Iris pigment epithelial cell (primary cell): Measurements from ENCODE around the gene PRKD1.
A peak's percentile ranks its signal among the peaks of the same experiment; 100 is the strongest.
"Not testable (repeated sequence)": the region's sequence is repeated elsewhere in the genome, so short reads cannot be mapped to it uniquely, and the experiment has no call there.

Experiments
- DNase-seq: peaks from one replicate; pipeline ENCODE4 v3.0.0-alpha.2; 2011; ENCODE audit warnings: low read depth

Gene PRKD1

DNA sequence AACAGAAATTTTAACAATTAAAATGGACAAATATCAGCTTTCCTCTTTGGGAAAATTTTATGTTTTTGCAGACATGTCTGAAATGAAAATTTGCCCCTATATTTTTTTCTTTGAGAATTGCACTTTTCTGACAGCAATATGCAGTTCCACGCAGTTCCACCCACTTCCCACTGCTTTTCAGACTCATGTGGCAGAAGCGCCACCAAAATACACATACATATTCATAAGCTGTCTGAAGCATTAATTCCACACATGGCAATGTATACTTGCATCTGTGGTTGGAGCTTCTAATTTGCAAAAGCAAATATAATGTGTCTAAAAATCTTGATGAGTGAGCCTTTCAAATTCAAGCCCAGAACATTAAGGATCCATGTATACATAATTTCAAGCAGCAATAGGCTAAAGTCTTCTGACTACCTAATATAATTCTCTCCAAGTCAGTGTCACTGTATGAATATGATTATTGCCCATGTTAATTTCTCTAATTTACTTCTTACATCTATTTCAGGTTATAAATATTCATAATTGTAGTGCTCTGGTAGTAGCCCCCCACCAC, 129.5 kb downstream of the PRKD1 start:
- no peak for DNase-seq

DNA sequence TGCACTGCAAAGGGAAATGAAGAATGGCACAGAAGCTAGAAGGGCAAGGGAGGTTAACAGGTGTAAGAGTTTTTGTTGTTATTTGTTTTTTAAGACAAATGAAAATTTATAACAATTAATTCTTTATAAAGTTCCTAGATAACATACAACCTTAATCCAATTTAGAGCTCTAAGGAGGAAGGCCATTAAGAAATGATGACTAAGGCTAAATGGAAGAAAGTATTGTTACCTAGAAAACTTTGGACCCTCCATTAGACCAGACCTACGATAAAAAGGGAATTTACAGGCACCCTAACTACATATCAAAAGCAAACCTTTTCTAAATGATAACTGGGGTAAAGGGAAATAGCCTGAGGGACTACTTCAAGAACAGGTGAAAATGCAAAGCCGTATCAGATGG, 130.8 kb downstream of the PRKD1 start:
- no peak for DNase-seq

DNA sequence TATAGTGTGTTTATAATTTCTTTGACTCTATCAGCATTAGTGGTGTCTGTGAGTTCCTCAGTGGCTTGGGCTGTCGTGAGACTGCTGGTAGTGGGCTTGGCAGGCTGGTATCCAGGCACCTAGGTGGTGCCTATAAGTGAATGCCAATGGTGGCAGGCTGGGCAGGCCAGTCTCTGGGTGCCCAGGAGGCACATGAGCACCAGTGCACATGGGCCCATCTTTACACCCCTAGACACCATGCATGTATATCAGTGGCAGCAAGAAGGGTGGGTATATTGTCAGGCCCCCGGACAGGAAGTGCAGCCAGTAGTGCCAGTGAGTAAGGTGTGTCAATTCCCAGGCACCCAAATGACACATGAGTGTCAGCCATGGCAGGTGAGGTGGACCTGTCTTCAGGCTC, 138.2 kb downstream of the PRKD1 start:
- no peak for DNase-seq

DNA sequence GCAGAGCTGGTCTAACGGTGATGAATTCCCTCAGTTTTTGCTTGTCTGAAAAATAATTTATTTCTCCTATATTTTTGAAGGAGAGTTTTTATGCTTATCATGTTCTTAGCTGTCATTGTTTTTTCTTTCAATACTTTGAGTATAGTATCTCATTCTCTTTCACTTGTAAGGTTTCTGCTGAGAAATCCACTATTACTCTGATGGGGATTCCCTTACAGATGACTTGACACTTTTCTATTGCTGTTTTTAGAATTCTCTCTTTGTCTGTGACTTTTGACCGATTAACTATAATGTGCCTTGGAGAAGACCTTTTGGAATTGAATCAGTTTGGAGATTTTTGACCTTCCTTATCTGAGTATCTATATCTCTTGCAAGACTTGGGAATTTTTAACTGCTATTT, 139.6 kb downstream of the PRKD1 start:
- DNase-seq: no peak

DNA sequence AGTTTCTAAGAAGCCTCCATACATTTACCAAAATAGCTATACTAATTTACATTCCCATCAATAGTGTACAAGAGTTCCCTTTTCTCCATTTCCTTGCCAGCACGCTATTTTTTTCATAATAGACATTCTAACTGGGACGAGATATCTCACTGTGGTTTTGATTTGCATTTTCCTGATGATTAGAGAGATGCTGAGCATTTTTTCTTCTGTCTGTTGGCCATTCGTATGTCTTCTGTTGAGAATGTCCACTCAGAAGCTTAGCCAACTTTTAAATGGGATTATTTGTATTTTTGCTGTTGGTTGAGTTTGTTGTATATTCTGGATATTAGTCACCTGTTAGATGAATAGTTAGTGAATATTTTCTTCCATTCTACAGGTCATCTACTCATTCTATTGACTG, 144.1 kb downstream of the PRKD1 start:
- no peak for DNase-seq

DNA sequence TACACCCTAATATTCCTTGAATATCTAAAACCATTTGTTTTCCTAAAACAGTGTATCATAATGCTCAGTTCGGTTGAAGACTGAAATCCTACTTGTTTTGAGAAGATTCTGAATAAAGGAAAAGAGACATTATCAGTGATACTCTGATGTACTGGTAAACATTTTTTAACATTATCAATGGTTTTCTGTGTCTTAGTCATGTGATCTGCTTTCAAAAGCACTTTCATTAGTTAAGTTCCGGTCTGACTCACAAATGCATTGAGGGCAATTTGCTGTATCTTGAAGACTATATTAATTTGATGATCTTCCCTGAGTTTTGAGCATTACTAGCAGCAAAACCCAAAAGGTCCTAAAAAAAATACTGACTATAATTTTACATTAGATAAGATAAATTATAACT, 145.6 kb downstream of the PRKD1 start:
- DNase-seq: no peak

DNA sequence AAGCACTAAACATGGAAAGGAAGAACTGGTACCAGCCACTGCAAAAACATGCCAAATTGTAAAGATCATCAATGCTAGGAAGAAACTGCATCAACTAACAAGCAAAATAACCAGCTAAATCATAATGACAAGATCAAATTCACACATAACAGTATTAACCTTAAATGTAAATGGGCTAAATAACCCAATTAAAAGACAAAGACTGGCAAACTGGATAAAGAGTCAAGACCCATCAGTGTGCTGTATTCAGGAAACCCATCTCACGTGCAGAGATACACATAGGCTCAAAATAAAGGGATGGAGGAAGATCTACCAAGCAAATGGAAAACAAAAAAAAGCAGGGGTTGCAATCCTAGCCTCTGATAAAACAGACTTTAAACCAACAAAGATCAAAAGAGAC, 150.5 kb downstream of the PRKD1 start:
- not testable (repeated sequence) for DNase-seq

DNA sequence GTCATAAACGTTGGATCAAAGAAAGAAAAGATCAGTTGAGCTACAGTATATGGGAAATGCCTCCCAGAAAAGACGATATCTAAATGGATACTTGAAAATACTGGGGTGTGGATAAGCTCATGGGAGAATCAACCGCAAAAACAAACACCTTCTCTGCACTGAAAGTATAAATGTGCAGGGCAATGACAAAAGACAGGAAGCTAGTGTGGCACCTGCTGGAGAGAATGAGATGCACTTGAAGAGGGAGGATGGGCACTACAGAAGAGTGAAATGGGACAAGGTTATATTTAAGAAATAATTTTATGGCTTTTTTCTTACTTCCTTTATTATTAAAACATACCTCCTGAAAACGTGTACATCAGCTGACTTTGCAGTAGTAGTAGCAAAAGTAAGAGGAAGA, 153.7 kb downstream of the PRKD1 start:
- no peak for DNase-seq

DNA sequence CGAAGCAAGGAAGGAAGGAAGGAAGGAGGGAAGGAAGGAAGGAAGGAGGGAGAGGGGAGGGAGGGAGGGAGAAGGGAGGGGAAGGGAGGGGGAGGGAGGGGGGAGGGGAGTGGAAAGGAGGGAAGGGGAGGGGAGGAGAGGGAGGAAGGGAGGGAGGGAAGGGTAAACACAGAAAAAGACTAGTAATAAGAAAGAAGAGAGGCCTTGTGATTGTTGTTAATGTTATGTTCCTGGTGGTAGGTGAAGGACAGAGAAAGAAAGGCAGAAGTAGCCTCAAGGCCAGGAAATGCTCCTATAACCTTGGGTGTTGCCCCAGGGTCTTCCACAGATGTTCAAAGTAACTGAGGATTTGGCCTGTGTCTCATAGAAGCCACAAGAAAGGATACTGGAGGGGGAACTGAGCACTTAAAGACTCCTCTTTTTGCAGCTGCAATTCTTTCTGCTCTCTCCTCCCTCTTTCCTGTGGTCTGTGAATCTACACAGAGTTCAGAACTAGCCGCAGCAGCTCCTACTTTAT, 164.2 kb downstream of the PRKD1 start:
- no peak for DNase-seq

DNA sequence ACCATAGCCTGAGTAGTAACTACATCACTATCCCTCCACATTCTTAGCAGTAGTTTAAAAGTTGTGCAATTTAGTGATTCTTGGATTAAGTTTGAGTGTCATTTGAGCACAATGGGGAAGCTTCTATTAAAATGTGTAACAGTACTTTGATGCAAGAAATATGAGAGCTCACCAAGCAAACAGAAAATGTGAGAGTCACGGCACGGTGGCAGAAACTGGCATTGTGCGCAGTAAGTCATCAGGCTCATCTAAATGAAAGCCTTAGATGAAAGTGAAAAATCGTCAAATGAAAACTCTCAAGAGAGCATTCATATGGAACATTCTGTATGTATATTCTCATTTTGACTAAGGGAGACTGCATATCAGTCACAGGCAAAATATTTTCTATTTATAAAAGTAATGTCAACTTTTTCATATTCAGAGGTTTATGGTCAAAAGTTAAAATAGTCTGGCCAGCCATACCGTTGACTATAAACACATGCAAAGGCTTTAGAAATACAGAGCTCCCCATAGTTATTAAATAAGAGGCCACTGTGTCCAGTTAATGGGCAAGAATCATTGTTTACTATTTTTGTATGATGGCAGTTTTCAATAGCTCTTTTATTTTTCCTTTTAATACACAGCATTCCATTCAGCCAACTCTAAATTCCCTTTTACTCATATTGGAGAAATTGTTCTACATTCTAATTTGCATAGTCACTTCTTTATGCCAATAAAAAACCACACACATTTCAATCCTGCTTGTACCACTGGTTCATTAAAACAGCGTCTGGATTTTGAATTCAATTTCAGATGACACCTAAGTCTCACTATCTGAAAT, 167.9 kb downstream of the PRKD1 start:
- DNase-seq: peak; percentile 50

DNA sequence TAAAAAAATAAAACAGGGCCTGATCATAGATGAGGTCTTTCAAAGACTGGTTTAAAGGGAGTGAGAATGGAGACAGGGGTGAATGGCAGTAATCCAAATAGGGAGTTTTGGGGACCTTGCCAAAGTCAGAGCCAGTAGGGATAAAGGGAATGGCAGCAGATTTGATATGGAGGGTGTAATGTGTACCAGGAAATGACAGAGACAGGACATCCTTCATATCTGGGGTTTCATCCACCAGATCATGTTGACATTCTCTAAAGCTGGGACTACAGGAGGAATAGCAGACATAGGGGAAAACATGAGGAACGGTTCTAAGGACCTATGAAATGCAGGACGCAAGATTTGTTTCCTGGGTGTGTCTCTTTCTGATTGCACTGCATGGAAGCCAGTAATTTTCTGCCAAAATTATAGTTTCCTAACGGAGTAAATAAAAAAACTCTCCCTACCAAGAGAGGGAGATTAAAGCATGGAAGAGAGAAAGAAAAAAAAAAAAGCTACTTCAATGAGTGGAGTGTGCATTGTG, 169.9 kb downstream of the PRKD1 start:
- no peak for DNase-seq

DNA sequence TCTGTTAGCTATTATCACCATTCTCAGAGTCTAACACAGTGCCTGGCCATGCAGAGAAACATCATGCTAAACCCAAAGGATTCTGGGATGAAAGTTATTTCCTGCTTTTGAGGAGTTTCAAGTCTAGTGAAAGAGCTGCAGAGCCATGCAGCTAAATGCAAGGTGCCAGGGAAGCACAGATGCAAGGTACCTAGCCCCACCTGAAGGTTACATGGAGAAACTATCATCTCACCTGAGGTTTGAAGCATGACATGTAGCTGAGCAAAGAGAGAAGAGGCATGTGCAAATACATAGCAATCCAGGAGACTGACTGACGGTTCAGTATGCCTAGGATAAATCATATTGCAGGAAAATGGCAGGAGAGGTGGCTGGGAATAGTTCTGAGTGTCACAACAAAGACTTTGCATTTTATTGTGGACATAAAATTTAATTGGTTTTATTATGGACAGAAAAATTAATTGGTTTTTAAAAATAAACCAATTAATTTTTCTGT, 170.4 kb downstream of the PRKD1 start:
- DNase-seq: no peak

DNA sequence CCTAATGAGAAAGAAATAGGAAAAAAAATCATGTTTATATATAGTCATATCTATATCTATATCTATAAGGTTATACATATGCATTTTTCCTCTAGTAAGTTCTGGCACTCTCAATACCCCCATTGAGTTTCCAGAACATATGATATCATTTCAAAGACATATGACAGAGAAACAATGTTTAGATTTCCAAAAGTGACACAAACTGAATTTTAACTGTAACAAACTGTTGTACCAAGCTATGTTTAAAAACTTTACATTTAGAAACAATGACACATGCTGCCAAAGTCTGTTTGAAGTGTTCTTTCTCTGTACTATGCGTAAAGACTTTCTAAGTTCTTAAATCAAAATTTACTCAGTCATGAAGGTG, 171.6 kb downstream of the PRKD1 start:
- DNase-seq: no peak

DNA sequence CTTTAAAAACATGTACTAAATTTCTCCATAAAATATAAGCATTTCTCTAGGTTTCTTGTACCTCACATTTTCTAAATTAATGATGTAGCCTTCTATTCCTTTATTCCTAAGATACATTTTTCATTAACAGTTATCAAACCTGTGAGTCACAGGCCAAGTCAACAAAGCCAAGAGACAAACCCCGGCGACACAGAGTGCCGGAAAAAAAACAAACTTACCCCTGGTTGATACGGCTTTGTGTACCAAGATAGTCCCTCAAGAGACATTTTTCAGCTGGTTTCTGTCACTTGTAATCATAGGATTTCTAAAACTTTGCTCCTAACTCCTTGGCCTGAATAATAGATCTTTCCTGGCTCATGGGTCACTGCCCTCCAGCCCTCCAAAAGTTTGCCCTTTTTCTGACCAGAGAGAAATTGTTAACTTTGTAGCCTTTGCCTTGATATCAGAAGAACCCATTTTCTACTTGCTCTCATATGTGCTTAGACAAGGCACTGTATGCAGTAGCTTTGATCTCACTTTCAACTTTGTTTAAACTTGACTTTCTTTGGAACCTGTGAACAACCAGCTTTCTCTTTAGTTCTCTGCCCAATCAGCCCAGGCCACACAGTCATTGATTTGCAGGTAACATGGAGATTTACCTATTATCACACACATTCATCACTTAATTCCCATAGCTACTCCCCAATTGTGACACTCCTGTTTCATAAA, 172.2 kb downstream of the PRKD1 start:
- no peak for DNase-seq

DNA sequence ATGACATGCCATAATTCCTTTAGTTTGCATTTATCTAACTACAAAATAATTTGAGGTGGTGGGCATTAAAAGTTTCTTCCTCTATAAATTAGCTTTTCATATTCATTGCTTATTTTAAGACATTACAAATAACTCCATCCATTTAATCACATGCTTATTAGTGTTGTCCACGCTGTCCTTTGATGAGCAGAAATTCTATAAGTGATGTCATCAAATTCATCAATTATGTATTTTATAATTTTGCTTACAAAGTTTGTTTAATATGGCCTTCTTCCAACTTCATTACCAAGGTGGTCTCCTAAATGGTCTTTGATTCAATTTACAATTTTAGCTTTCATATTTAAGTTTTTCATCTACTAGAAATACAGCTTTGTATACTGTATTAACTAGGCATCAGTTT, 173.5 kb downstream of the PRKD1 start:
- no peak for DNase-seq

DNA sequence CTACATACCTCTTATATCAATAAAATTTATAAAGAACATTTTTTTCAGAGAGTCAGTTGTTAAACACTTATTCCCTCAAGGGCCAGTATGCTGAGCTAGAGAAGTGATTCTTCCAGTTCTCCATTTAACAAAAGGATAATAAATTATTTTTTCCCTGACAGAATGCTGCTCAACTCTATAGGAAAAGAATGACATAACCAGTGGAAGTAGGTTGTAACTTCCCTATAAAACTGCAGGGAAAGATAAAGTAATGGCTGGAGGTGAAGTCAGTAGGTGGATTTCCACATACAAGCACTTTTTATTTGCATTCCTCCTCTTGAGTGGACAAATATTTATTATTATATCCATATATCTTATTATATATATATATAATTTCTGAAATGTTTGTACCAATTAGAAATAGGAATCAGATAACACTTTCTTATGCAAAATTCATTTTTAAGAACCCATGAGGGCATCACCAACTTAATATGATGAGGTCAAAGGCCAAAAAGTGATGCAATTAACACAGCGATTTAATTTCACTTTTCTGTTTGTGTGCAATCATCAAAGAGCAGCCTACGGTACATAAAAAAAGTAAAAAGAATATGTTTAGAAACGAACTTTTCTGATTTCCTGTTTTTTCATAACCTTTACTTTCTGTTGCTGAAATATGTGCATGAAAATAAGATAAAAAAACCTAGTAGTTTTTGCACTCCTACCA, 175.3 kb downstream of the PRKD1 start:
- DNase-seq: no peak

DNA sequence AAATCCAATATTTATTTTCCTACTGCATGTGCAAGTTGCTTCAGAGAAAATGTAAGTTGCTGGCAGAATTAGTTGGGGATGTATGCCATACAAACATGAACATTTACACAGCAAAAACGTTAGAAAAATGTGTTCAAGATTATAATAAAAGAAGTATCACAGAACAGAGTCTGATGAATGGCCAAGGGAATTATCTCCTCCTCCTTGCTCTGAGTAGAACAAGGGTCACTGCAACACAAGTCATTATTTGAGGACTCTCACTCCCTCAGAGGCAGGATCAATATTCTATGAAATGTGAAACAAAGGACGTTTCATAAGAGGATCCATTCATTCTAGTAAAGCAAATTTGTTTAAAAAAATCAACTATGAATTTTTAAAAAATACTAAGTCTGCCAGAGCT, 177.8 kb downstream of the PRKD1 start:
- DNase-seq: no peak

DNA sequence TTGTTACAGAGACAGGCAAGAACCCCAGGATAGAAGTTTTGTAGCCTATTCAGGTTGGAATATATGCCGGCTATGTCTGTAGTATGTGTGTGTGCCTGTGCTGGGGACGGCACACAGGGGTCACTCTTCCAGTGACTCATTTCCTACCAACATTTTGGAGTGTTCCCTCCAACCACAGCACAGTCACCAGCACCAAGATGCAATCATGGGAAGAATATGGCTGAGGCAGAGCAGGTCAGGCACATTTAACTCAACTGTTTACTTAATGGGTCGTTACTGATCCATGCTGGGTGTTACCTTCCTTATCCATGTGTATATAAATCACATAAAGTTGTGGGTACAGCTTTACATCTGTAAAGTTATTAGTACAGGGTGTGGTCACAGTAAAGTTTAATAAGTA, 178.3 kb downstream of the PRKD1 start:
- peak; percentile 80 for DNase-seq

DNA sequence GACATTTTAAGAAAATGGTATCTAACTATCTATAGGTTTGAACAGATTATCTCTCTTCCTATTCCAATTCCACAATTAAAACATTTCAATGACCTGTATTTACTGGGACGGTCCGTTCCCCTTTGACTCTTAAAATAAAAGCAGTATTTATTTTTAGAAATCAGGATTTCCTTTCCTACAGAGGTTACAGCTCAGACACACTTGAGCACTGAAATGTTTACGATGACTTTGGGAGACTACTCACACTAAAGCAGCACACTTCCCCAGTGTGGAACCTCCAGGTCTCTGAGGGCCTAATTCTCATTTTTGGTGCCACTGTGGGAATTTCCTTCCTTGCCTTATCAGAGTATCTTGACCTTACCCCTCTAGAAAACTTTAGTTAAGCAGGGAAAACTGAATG, 181.8 kb downstream of the PRKD1 start:
- DNase-seq: no peak

DNA sequence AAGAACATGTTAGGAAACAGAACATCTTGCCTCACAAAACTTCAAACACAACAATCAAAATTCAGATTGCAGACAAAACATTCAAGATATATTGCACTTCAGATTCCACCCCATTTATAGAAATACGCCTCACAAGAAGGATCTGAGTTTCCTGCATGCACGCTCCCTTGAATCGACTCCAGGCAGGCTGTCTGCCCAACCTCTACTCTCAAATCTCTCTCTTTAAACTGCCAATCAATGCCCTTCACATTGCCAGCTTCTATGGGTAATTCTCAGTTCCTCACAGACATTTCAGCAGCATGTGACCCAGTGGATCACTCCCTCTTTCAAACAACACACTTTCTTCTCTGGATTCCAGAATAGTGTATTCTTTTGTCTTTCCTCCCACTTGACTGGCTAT, 184.1 kb downstream of the PRKD1 start:
- no peak for DNase-seq

DNA sequence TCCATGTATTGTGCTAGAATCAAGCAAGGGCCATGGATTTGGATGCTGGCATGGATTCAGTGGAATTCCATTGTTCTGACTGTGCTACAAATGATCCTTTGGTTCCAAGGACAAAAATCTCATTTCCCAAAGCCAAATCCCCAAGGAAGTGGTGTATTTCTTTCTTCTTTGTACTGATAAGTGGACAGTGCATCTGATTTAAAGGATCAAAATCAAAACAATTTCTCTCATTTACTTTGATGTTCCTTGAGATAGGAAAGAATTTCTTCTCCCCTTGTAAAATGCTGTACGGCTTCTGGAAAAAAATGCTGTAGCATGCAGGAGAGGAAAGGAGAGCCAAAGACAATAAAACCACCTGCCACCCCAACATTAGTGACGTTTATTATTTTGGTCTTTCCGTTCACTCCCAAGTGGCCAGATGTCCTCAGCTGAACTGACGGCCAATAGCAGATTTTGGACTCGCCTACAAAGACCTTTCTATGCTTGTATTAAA, 185.7 kb downstream of the PRKD1 start:
- peak; percentile 47 for DNase-seq

DNA sequence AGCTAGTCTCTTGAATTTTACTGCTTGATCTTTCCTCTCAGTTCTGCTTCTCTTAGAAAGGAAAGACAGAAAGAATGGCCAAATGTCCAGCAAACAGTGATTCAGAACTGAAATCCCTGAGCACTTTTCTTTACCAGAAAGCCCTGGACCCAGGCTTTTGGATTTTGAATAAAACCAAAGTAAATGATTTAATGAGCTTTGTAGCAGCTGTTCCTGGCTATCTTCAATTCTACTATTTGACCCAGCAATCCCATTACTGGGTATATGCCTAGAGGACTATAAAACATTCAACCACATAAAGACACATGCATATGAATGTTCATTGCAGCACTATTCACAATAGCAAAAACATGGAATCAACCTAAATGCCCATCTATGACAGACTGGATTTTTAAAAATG, 187.2 kb downstream of the PRKD1 start:
- no peak for DNase-seq
